Measurements from ENCODE around the gene IDI1.

The IDI1 gene

DNA sequence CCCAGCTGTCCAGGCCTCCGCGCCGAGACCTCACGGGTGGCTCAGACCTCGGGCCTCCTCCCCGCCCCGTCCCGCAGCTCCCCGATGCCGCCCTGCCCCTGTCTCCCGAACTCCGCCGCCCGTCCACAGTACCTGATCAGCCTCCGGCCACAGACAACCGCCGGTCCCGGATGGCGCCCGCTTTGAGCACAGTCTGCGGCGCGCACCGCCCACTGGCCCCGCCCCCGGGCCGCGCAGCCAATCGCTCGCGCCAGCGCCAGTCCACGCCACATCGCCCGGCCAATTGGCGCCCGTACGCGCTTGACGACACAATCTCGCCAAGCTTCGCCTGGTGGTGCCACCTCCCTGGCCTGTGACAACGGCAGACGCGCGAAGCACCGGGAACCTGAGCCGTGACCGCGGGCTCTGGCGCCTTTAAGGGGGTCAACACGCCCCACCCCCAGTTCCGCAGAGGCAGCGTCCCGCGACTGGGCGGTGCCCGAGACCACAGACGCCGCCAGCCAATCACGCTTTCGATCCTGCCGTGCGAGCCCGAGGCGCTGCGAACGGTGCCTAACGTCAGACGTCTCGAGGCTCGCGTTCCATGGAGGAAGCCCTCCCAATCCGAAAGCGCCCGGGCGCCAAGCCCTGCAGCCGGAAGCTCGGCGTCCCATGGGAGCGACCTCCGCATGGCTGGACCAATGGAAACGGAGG lies at the start of gene IDI1:
Gene IDI1, minus strand, starts transcription at position 388 of the 693 bp plus-strand sequence. Its CDS starts 116 bp downstream, at position 272.
- TF ChIP-seq, protein P1, sequence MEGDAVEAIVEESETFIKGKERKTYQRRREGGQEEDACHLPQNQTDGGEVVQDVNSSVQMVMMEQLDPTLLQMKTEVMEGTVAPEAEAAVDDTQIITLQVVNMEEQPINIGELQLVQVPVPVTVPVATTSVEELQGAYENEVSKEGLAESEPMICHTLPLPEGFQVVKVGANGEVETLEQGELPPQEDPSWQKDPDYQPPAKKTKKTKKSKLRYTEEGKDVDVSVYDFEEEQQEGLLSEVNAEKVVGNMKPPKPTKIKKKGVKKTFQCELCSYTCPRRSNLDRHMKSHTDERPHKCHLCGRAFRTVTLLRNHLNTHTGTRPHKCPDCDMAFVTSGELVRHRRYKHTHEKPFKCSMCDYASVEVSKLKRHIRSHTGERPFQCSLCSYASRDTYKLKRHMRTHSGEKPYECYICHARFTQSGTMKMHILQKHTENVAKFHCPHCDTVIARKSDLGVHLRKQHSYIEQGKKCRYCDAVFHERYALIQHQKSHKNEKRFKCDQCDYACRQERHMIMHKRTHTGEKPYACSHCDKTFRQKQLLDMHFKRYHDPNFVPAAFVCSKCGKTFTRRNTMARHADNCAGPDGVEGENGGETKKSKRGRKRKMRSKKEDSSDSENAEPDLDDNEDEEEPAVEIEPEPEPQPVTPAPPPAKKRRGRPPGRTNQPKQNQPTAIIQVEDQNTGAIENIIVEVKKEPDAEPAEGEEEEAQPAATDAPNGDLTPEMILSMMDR (conservative IDR thresholded peaks at IDR 0.05; ENCODE audit: control insufficient read depth, insufficient read depth, low read depth, low read length): no peak
- DNase-seq (ENCODE audit: low read depth): peak; percentile 99
- peak within 1 kb of the TSS; percentile 98 for H3K4me3 ChIP-seq (ENCODE audit: control insufficient read depth, low read depth, low read length)

DNA sequence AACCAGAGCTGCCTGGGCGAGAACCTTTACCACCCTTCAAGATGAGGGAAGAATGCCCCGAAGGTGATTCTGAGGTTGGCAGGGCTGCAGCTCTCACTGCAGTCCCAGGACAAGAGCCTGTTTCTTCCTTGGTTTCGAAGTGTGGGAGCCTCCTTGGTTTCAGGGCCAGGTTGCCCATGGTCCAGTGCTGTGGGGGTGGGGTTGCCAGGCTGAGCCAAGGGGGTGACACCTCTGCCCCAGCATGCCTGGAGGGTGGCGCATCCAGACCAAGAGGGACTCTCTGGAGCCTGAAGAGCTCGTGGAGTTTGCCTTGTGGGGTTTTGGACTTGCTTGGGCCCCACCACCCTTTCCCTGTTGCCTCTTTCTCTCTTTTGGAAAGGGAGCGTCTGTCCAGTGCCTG lies 48.5 kb upstream of the IDI1 start:
- TF ChIP-seq, protein P1 (conservative IDR thresholded peaks at IDR 0.05; ENCODE audit: control insufficient read depth, insufficient read depth, low read depth, low read length): no peak
- no peak overlapping the region for H3K4me3 ChIP-seq (ENCODE audit: control insufficient read depth, low read depth, low read length)
- no peak for DNase-seq (ENCODE audit: low read depth)

DNA sequence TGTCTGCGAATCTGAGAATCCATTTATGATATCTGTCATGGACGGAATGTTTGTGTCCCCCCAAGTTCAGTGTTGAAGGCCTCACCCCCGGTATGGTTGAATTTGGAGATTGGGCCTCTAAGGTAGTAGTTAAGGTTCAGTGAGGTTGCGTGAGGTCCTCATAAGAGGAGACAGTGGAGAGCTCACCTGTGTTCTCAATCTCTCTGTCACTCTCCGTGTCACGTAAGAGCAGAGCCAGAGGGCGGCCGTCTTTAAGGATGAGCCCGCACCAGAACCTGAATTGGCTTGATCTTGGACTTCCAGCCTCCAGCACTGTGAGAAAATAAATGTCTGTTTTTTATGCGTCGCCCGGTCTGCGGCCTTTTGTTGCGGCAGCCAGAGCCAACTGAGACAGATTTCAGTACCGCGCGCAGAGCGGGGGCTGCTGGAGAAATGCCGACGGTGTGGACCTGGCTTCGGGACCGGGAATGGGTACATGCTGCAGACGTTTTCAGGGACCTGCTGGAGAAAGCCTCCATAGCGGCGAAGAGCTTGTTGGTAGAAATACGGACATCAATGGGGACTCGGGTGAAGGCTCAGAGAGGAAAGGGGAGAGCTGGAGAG lies 47.5 kb upstream of the IDI1 start:
- no peak overlapping the region for H3K4me3 ChIP-seq (ENCODE audit: control insufficient read depth, low read depth, low read length)
- DNase-seq (ENCODE audit: low read depth): no peak
- TF ChIP-seq, protein P1 (conservative IDR thresholded peaks at IDR 0.05; ENCODE audit: control insufficient read depth, insufficient read depth, low read depth, low read length): no peak

DNA sequence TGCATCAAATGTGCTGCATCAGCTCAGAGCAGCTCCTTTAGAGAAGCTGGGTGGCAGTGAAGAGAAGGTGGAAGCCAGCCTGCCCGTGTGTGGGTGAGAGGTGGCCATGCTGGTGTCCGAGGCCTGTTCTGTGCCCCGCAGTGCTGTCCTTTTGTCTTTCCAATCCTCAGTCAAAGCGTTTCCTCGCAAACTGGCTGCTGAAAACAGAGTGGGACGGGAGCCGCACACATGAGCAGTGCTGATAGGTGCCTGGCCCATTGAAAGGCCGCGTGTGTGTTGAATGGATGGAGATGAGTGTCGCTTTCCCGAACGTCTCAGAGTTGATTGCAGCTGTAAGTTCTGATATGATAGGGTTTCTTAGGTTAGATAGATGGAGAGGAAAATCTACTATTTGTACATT lies 46.6 kb upstream of the IDI1 start:
- no peak for DNase-seq (ENCODE audit: low read depth)

DNA sequence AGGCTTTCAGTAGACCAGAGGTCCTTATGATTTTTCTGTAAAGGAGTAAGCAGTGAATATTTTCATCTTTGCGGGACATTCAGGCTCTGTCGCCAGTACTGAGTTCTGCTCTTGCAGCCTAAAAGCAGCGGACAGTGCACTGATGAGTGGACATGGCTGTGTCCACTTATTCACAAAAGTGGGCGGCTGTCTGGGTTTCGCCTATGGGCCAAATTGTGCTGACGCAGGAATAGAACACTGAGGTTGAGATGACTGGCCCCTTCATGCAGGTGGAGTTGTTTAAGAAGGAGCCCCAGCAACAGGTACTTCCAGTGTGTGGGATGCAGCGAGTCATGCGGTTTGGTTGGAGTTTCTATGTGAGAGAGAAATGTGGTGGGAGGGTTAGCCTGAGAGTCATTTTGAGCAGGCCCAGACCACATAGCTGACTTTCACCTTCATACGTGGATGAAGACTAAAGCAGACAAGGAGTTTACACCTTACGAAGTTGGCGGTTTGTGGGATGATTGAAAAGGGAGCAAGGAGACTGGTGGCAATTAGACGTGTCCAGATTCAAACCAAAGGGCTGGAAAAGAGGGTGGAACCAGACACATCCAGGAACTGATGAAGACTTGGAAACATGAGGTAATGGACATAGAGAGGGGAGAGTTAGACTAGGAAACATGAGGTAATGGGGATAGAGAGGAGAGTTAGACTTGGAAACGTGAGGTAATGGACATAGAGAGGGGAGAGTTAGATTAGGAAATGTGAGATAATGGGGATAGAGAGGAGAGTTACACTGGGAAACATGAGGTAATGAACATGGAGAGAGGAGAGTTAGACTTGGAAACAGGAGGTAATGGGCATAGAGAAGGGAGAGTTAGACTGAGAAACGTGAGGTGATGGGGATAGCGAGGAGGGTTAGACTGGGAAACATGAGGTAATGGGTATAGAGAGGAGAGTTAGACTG lies 45.5 kb upstream of the IDI1 start:
- no peak overlapping the region for H3K4me3 ChIP-seq (ENCODE audit: control insufficient read depth, low read depth, low read length)
- TF ChIP-seq, protein P1 (conservative IDR thresholded peaks at IDR 0.05; ENCODE audit: control insufficient read depth, insufficient read depth, low read depth, low read length): no peak
- no peak for DNase-seq (ENCODE audit: low read depth)

More for the DNA sequence above, 46.6 kb upstream of the IDI1 start:
- TF ChIP-seq, protein P1 (conservative IDR thresholded peaks at IDR 0.05; ENCODE audit: control insufficient read depth, insufficient read depth, low read depth, low read length): no peak
- no peak overlapping the region for H3K4me3 ChIP-seq (ENCODE audit: control insufficient read depth, low read depth, low read length)

DNA sequence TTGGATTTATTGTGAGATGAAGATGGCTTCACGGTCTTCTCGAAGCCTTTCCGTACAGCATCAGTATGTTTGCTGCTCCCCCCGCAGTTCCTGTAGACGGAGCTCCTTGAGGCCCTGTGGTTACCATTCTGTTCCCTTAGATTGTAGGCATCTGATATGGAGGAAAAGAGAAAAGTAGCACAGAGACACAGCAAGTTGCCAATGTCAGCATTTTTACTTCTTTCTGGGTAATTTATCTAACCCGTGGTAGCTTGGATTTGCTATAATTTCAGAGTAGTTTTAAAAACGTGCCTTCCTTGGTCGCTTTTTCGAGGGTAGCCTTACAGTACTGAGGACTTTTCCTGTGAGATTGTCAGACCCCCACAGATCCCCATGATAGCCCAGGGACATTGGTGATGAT lies 44.8 kb upstream of the IDI1 start:
- TF ChIP-seq, protein P1 (conservative IDR thresholded peaks at IDR 0.05; ENCODE audit: control insufficient read depth, insufficient read depth, low read depth, low read length): no peak

More for the DNA sequence above, 44.8 kb upstream of the IDI1 start:
- H3K4me3 ChIP-seq (ENCODE audit: control insufficient read depth, low read depth, low read length): no peak overlapping the region
- no peak for DNase-seq (ENCODE audit: low read depth)

All from fibroblast of mammary gland (primary cell).